ENCODE data around the gene STEAP3. TPM values are rescaled to one million over a fixed set of nuclear protein-coding genes. Genes with fewer than 3 reads are reported as not detected.

The STEAP3 gene
- total and polyA plus RNA-seq, 2 donors (not counting 3 experiments of a cell fraction or from before 2014, with no cell fraction given): 8.6 to 17.4 TPM

GRCh38 chr2:119249855-119250717 lies 26.5 kb downstream of the STEAP3 start:
- dilution Hi-C loops (cut with MboI; ENCODE audit: extremely low pct_ligation_motif_present, low sequenced_read_pairs) (no loop called here), intact Hi-C loops (cut with micrococcal nuclease) (loop anchor here (10.0 kb wide), 1 partner anchor 115 kb away; the partner anchor contains the start of genes C2orf76 and DBI)
- Histone ChIP-seq H3K36me3 (ENCODE audit: control insufficient read depth in 2 of 2, extremely low read depth in 1 of 2, insufficient read depth in 2 of 2, low read length in 2 of 2) (no peaks in the 10 kb centered on the region), H3K4me2 (ENCODE audit: insufficient read depth, low read length) (no peak overlapping the region), H3K9me1 (replicated peaks; ENCODE audit: control insufficient read depth, extremely low read depth, insufficient read depth, low read length) (no peaks in the 10 kb centered on the region), H3K9ac (replicated peaks; ENCODE audit: extremely low read depth, insufficient read depth, low read length) (no peak overlapping the region), H3K4me1 (ENCODE audit: control insufficient read depth, extremely low read depth, insufficient read depth, low read length) (peaks cover 22% of the 10 kb centered on the region), H4K20me1 (replicated peaks; ENCODE audit: control insufficient read depth, extremely low read depth, insufficient read depth, low read length) (no peaks in the 10 kb centered on the region), H3K27me3 (ENCODE audit: control insufficient read depth in 2 of 2, insufficient read depth in 2 of 2, low read length in 2 of 2) (no peaks in the 10 kb centered on the region), H3K27ac (ENCODE audit: insufficient read depth, low read depth, low read length) (no peak overlapping the region), H3K4me3 (replicated peaks in 1 of 3; ENCODE audit: insufficient read depth in 1 of 3, low read depth in 1 of 3, low read length in 3 of 3) (no peak overlapping the region), H3K9me3 (replicated peaks; ENCODE audit: control insufficient read depth, insufficient read depth, low read length) (no peaks in the 10 kb centered on the region), H3K79me2 (ENCODE audit: control insufficient read depth, insufficient read depth, low read length) (peaks cover 2% of the 10 kb centered on the region), H2AFZ (ENCODE audit: low read depth, low read length) (no peak overlapping the region)
- TF ChIP-seq EZH2 (IDR thresholded peaks at IDR 0.05; ENCODE audit: borderline replicate concordance, low read depth, low read length, severe bottlenecking) (no peak), POLR2AphosphoS5 (IDR thresholded peaks at IDR 0.05; ENCODE audit: insufficient read depth, low read depth, low read length) (no peak), POLR2A (IDR thresholded peaks at IDR 0.05; ENCODE audit: low read depth, low read length) (no peak), CTCF (IDR thresholded peaks at IDR 0.05; ENCODE audit: extremely low read depth in 1 of 2, insufficient read depth in 1 of 2, low read depth in 1 of 2, low read length in 2 of 2) (no peak), FOS (IDR thresholded peaks at IDR 0.05; ENCODE audit: borderline replicate concordance, insufficient read depth, low read length) (no peak), GATA2 (IDR thresholded peaks at IDR 0.05; ENCODE audit: insufficient read depth, insufficient read length, low read depth, low read length) (no peak)
- no TSS peak for BruUV-seq (replicated peaks)
- CTCF ChIA-PET: interaction anchor here (1.4 kb wide), 1 partner anchor 20 kb away, joined by 3 read pairs; no protein-coding TSS in a partner anchor
- FAIRE-seq: no peak
- POLR2A ChIA-PET: no interaction called here
- DNase-seq (ENCODE audit: low read depth, low spot score): no peak
